Measurements from ENCODE around the gene ADCY10. TPM values are rescaled to one million over a fixed set of nuclear protein-coding genes. Genes with fewer than 3 reads are reported as not detected.
"Not testable (repeated sequence)": the region's sequence is repeated elsewhere in the genome, so short reads cannot be mapped to it uniquely, and the experiment has no call there.

ADCY10 gene
- total RNA-seq, 1 experiment from 2014 or later = 0.15 TPM

- DNase-seq (ENCODE audit: low read depth) = no peak
Measured at GRCh38 chr1:167808690-167809089, 105.2 kb downstream of the ADCY10 start.

GRCh38 chr1:167808104-167808503 is 105.8 kb downstream of the ADCY10 start:
- DNase-seq (ENCODE audit: low read depth) = peak; percentile 34

GRCh38 chr1:167806676-167807075 is 107.3 kb downstream of the ADCY10 start:
- not testable (repeated sequence) for DNase-seq (ENCODE audit: low read depth)

- not testable (repeated sequence) for DNase-seq (ENCODE audit: low read depth)
Measured at GRCh38 chr1:167806235-167806634, 107.7 kb downstream of the ADCY10 start.

GRCh38 chr1:167805041-167805556 is 108.8 kb downstream of the ADCY10 start:
- DNase-seq (ENCODE audit: low read depth) = no peak

- DNase-seq (ENCODE audit: low read depth) = peak; percentile 91
Measured at GRCh38 chr1:167803358-167804207, 110.4 kb downstream of the ADCY10 start.

- no peak for DNase-seq (ENCODE audit: low read depth)
Measured at GRCh38 chr1:167802235-167802634, 111.7 kb downstream of the ADCY10 start.

- DNase-seq (ENCODE audit: low read depth) = peak; percentile 17
Measured at GRCh38 chr1:167800251-167800650, 113.7 kb downstream of the ADCY10 start.

GRCh38 chr1:167799747-167800146 is 114.2 kb downstream of the ADCY10 start:
- no peak for DNase-seq (ENCODE audit: low read depth)

GRCh38 chr1:167798952-167799351 is 115.0 kb downstream of the ADCY10 start:
- DNase-seq (ENCODE audit: low read depth) = no peak

- peak; percentile 97 for DNase-seq (ENCODE audit: low read depth)
Measured at GRCh38 chr1:167797015-167797414, 116.9 kb downstream of the ADCY10 start.

GRCh38 chr1:167795810-167796740 is 117.9 kb downstream of the ADCY10 start:
- peak; percentile 69 for DNase-seq (ENCODE audit: low read depth)

- DNase-seq (ENCODE audit: low read depth) = no peak
Measured at GRCh38 chr1:167794043-167794442, 119.9 kb downstream of the ADCY10 start.

- no peak for DNase-seq (ENCODE audit: low read depth)
Measured at GRCh38 chr1:167792188-167792565, 121.8 kb downstream of the ADCY10 start.

GRCh38 chr1:167791281-167792187 is 122.4 kb downstream of the ADCY10 start:
- DNase-seq (ENCODE audit: low read depth) = no peak

GRCh38 chr1:167790117-167790516 is 123.8 kb downstream of the ADCY10 start:
- peak; percentile 45 for DNase-seq (ENCODE audit: low read depth)

GRCh38 chr1:167789501-167789900 is 124.4 kb downstream of the ADCY10 start:
- DNase-seq (ENCODE audit: low read depth) = no peak

GRCh38 chr1:167786502-167786901 is 127.4 kb downstream of the ADCY10 start:
- DNase-seq (ENCODE audit: low read depth) = no peak

- DNase-seq (ENCODE audit: low read depth) = no peak
Measured at GRCh38 chr1:167784876-167785550, 128.9 kb downstream of the ADCY10 start.

GRCh38 chr1:167782946-167783345 is 131.0 kb downstream of the ADCY10 start:
- DNase-seq (ENCODE audit: low read depth) = no peak

GRCh38 chr1:167781558-167781957 is 132.4 kb downstream of the ADCY10 start:
- no peak for DNase-seq (ENCODE audit: low read depth)

Measured in M059J (cell line).